Measurements from ENCODE around the gene TNN. TPM values are rescaled to one million over a fixed set of nuclear protein-coding genes. Genes with fewer than 3 reads are reported as not detected.

TNN gene
- total RNA-seq, 1 donor from 2014 or later, result 0.26 TPM

GRCh38 chr1:175154629-175155472, 87.2 kb downstream of the TNN start:
- peaks cover 18% of the 10 kb centered on the region for H3K4me1 Mint-ChIP-seq
- H3K4me3 Mint-ChIP-seq, result no peak overlapping the region
- DNase-seq (ENCODE audit: low read depth, low spot score), result peak; percentile 65
- H3K27ac Mint-ChIP-seq (ENCODE audit: unreplicated experiment), result no peak overlapping the region
- H3K9me3 Mint-ChIP-seq, result no peaks in the 10 kb centered on the region
- H3K27me3 Mint-ChIP-seq (ENCODE audit: low read depth), result peaks cover 44% of the 10 kb centered on the region
- no peaks in the 10 kb centered on the region for H3K36me3 Mint-ChIP-seq (ENCODE audit: low read depth)
- TF ChIP-seq CTCF (conservative IDR thresholded peaks at IDR 0.05), result peak; percentile 94

- no peaks in the 10 kb centered on the region for H3K36me3 Mint-ChIP-seq (ENCODE audit: low read depth)
- no peak for DNase-seq (ENCODE audit: low read depth, low spot score)
- H3K4me3 Mint-ChIP-seq, result no peak overlapping the region
- no peak overlapping the region for H3K27ac Mint-ChIP-seq (ENCODE audit: unreplicated experiment)
- no peaks in the 10 kb centered on the region for H3K9me3 Mint-ChIP-seq
- H3K4me1 Mint-ChIP-seq, result peaks cover 18% of the 10 kb centered on the region
- peaks cover 43% of the 10 kb centered on the region for H3K27me3 Mint-ChIP-seq (ENCODE audit: low read depth)
- TF ChIP-seq CTCF (conservative IDR thresholded peaks at IDR 0.05), result no peak
These were observed 87.8 kb downstream of the TNN start for GRCh38 chr1:175155473-175155856.

GRCh38 chr1:175155936-175156335, 88.3 kb downstream of the TNN start:
- Mint-ChIP-seq H3K36me3 (ENCODE audit: low read depth) (no peaks in the 10 kb centered on the region), H3K4me1 (peaks cover 18% of the 10 kb centered on the region), H3K9me3 (no peaks in the 10 kb centered on the region), H3K4me3 (no peak overlapping the region), H3K27ac (ENCODE audit: unreplicated experiment) (no peak overlapping the region), H3K27me3 (ENCODE audit: low read depth) (peaks cover 38% of the 10 kb centered on the region)
- TF ChIP-seq CTCF (conservative IDR thresholded peaks at IDR 0.05), result no peak
- DNase-seq (ENCODE audit: low read depth, low spot score), result no peak

- H3K27me3 Mint-ChIP-seq (ENCODE audit: low read depth), result peaks cover 26% of the 10 kb centered on the region
- no peaks in the 10 kb centered on the region for H3K9me3 Mint-ChIP-seq
- H3K4me3 Mint-ChIP-seq, result no peak overlapping the region
- no peak for TF ChIP-seq CTCF (conservative IDR thresholded peaks at IDR 0.05)
- H3K27ac Mint-ChIP-seq (ENCODE audit: unreplicated experiment), result no peak overlapping the region
- DNase-seq (ENCODE audit: low read depth, low spot score), result no peak
- H3K4me1 Mint-ChIP-seq, result peaks cover 9% of the 10 kb centered on the region
- no peaks in the 10 kb centered on the region for H3K36me3 Mint-ChIP-seq (ENCODE audit: low read depth)
These were observed 89.6 kb downstream of the TNN start for GRCh38 chr1:175157200-175157599.

GRCh38 chr1:175158170-175158591, 90.5 kb downstream of the TNN start:
- Mint-ChIP-seq H3K27ac (ENCODE audit: unreplicated experiment) (no peak overlapping the region), H3K9me3 (no peaks in the 10 kb centered on the region), H3K4me1 (peaks cover 9% of the 10 kb centered on the region), H3K4me3 (no peak overlapping the region), H3K27me3 (ENCODE audit: low read depth) (peaks cover 16% of the 10 kb centered on the region), H3K36me3 (ENCODE audit: low read depth) (no peaks in the 10 kb centered on the region)
- no peak for TF ChIP-seq CTCF (conservative IDR thresholded peaks at IDR 0.05)
- DNase-seq (ENCODE audit: low read depth, low spot score), result no peak

Measured in neural crest cell (in vitro differentiated cells).